WTC11 (cell line): ENCODE results near the gene SH3GL1. TPM values are rescaled to one million over a fixed set of nuclear protein-coding genes. Genes with fewer than 3 reads are reported as not detected.

Experiments used
- ATAC-seq: fragments of 200-7000 bp; cut with Tn5 transposase; 2 replicates; pipeline ENCODE4 v1.10.0; 2021; ENCODE audit warnings: mild to moderate bottlenecking, moderate library complexity
- CTCF ChIA-PET: fragments of 300-600 bp; sonication (Branson Sonifier 250); formaldehyde crosslinking; loops from one replicate; lab custom pipeline; 2021; ENCODE audit warnings: antibody characterized with exemption; lab: Charles Lee
- POLR2A ChIA-PET: fragments of 350-600 bp; sonication (Branson Sonifier 250); formaldehyde crosslinking; loops from one replicate; lab custom pipeline; 2021; ENCODE audit warnings: antibody characterized with exemption; lab: Charles Lee
- DNase-seq: peaks from one replicate; pipeline ENCODE4 v3.0.0; 2021; ENCODE audit warnings: low spot score
- H3K27ac Mint-ChIP-seq: 2 replicates; pipeline ENCODE4 v1.8.0; 2021; ENCODE audit warnings: mixed read lengths
- H3K27me3 Mint-ChIP-seq: 2 replicates; pipeline ENCODE4 v1.8.0; 2021; ENCODE audit warnings: low read depth, mild to moderate bottlenecking, moderate library complexity, mixed read lengths
- H3K36me3 Mint-ChIP-seq: 2 replicates; pipeline ENCODE4 v1.8.0; 2021; ENCODE audit warnings: mixed read lengths
- H3K4me1 Mint-ChIP-seq: 2 replicates; pipeline ENCODE4 v1.8.0; 2022; ENCODE audit warnings: mixed read lengths
- H3K4me3 Mint-ChIP-seq: 2 replicates; pipeline ENCODE4 v1.8.0; 2021; ENCODE audit warnings: mild to moderate bottlenecking, moderate library complexity, mixed read lengths
- H3K9me3 Mint-ChIP-seq: 2 replicates; pipeline ENCODE4 v1.8.0; 2021; ENCODE audit warnings: mixed read lengths
- CBFB ChIP-seq: sonication (generic); formaldehyde crosslinking; IDR thresholded peaks from 2 replicates; pipeline ENCODE4 v1.8.1; 2022; ENCODE audit warnings: mild to moderate bottlenecking, low read depth, missing genetic modification reagents
- ETV6 ChIP-seq: sonication (generic); formaldehyde crosslinking; IDR thresholded peaks from 2 replicates; pipeline ENCODE4 v1.8.1; 2022; ENCODE audit warnings: mild to moderate bottlenecking, missing genetic modification reagents
- GTF2I ChIP-seq: fragments of 250-450 bp; sonication (Bioruptor Pico); conservative IDR thresholded peaks from 2 replicates; pipeline ENCODE4 v1.4.0; 2021; ENCODE audit warnings: mild to moderate bottlenecking
- KAT7 ChIP-seq: sonication (generic); formaldehyde crosslinking; IDR thresholded peaks from 2 replicates; pipeline ENCODE4 v1.8.1; 2023; ENCODE audit warnings: missing genetic modification reagents, mild to moderate bottlenecking, borderline replicate concordance
- MYBL2 ChIP-seq: sonication (generic); formaldehyde crosslinking; IDR thresholded peaks from 2 replicates; pipeline ENCODE4 v1.8.1; 2023; ENCODE audit warnings: mild to moderate bottlenecking, moderate library complexity, missing genetic modification reagents
- NFYB ChIP-seq: sonication (generic); formaldehyde crosslinking; conservative IDR thresholded peaks from 2 replicates; pipeline ENCODE4 v1.8.0; 2022; ENCODE audit warnings: low read depth, missing genetic modification reagents
- NR1H2 ChIP-seq: sonication (generic); formaldehyde crosslinking; IDR thresholded peaks from 2 replicates; pipeline ENCODE4 v1.9.0; 2021; ENCODE audit warnings: mild to moderate bottlenecking, moderate library complexity, missing genetic modification reagents
- SMAD4 ChIP-seq: sonication (generic); formaldehyde crosslinking; IDR thresholded peaks from 2 replicates; pipeline ENCODE4 v1.8.0; 2022; ENCODE audit warnings: mild to moderate bottlenecking, missing genetic modification reagents
- TCF7 ChIP-seq: sonication (generic); formaldehyde crosslinking; IDR thresholded peaks from 2 replicates; pipeline ENCODE4 v1.8.0; 2022; ENCODE audit warnings: mild to moderate bottlenecking, low read depth, missing genetic modification reagents, moderate library complexity
- ZBTB21 ChIP-seq: sonication (generic); formaldehyde crosslinking; IDR thresholded peaks from 2 replicates; pipeline ENCODE4 v1.8.1; 2023; ENCODE audit warnings: mild to moderate bottlenecking, missing genetic modification reagents, borderline replicate concordance
- ZNF121 ChIP-seq: sonication (generic); formaldehyde crosslinking; IDR thresholded peaks from 2 replicates; pipeline ENCODE4 v1.8.0; 2023; ENCODE audit warnings: missing genetic modification reagents
- ZNF219 ChIP-seq: sonication (generic); formaldehyde crosslinking; IDR thresholded peaks from 2 replicates; pipeline ENCODE4 v1.8.0; 2023; ENCODE audit warnings: missing genetic modification reagents, mild to moderate bottlenecking, borderline replicate concordance
- total RNA-seq: library from RNA; stranded (reverse); gene quantifications from 3 replicates; pipeline ENCODE4 v1.2.3, GENCODE V29; 2021
- TF ChIP-seq, protein P1 (sequence below): sonication (generic); formaldehyde crosslinking; IDR thresholded peaks from 2 replicates; pipeline ENCODE4 v1.8.0; 2022; ENCODE audit warnings: missing genetic modification reagents
- TF ChIP-seq, protein P2 (sequence below): fragments of 250-450 bp; sonication (Bioruptor Pico); IDR thresholded peaks from 2 replicates; pipeline ENCODE4 v1.9.0; 2021; ENCODE audit warnings: moderate library complexity, mild to moderate bottlenecking, inconsistent platforms, borderline replicate concordance
- TF ChIP-seq, protein P3 (sequence below): sonication (generic); formaldehyde crosslinking; IDR thresholded peaks from 2 replicates; pipeline ENCODE4 v1.8.1; 2022; ENCODE audit warnings: low read depth, missing genetic modification reagents, borderline replicate concordance
- TF ChIP-seq, protein P4 (sequence below): fragments of 250-450 bp; sonication (Bioruptor Pico); IDR thresholded peaks from 2 replicates; pipeline ENCODE4 v1.8.0; 2021; ENCODE audit warnings: mild to moderate bottlenecking

SH3GL1 gene
- total RNA-seq, 1 experiment from 2014 or later = 109 TPM

DNA sequence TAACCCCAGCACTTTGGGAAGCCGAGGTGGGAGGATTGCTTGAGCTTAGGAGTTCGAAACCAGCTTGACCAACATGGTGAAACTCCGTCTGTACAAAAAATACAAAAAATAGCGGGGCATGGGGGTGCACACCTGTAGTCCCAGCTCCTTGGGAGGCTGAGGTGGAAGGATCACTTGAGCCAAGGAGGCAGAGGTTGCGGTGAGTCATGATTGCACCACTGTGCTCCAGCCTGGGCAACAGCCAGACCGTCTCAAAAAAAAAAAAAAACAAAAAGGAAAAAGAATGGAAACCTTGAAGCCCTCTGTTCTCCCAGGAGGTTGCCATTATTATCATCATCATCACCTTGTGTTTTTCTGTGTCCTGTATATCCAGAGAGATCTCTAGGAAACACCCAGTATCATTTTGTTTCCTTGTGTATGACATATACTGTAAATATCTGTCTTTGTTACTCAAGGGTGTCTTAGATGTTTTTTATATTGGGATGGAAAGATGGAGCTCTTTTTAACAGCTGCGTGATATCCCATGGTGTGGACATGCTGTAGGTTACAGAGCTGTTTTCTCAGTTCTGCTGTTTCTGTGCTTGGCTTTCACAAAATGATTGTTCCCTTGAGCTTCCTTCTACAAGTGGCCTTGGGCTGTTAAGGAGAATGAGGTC is 13.9 kb upstream of the SH3GL1 start (continued):
- TF ChIP-seq, protein P1, sequence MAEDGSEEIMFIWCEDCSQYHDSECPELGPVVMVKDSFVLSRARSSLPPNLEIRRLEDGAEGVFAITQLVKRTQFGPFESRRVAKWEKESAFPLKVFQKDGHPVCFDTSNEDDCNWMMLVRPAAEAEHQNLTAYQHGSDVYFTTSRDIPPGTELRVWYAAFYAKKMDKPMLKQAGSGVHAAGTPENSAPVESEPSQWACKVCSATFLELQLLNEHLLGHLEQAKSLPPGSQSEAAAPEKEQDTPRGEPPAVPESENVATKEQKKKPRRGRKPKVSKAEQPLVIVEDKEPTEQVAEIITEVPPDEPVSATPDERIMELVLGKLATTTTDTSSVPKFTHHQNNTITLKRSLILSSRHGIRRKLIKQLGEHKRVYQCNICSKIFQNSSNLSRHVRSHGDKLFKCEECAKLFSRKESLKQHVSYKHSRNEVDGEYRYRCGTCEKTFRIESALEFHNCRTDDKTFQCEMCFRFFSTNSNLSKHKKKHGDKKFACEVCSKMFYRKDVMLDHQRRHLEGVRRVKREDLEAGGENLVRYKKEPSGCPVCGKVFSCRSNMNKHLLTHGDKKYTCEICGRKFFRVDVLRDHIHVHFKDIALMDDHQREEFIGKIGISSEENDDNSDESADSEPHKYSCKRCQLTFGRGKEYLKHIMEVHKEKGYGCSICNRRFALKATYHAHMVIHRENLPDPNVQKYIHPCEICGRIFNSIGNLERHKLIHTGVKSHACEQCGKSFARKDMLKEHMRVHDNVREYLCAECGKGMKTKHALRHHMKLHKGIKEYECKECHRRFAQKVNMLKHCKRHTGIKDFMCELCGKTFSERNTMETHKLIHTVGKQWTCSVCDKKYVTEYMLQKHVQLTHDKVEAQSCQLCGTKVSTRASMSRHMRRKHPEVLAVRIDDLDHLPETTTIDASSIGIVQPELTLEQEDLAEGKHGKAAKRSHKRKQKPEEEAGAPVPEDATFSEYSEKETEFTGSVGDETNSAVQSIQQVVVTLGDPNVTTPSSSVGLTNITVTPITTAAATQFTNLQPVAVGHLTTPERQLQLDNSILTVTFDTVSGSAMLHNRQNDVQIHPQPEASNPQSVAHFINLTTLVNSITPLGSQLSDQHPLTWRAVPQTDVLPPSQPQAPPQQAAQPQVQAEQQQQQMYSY (CRISPR knock-in tag) = no peak
- TF ChIP-seq CBFB (CRISPR knock-in tag) (no peak), NFYB (CRISPR knock-in tag) (no peak), MYBL2 (CRISPR knock-in tag) (no peak), ETV6 (no peak), SMAD4 (CRISPR knock-in tag) (no peak)
- TF ChIP-seq, protein P2, sequence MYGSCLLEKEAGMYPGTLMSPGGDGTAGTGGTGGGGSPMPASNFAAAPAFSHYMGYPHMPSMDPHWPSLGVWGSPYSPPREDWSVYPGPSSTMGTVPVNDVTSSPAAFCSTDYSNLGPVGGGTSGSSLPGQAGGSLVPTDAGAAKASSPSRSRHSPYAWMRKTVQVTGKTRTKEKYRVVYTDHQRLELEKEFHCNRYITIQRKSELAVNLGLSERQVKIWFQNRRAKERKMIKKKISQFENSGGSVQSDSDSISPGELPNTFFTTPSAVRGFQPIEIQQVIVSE (CRISPR knock-in tag) = no peak
- TF ChIP-seq, all 79 proteins: peak for 0

DNA sequence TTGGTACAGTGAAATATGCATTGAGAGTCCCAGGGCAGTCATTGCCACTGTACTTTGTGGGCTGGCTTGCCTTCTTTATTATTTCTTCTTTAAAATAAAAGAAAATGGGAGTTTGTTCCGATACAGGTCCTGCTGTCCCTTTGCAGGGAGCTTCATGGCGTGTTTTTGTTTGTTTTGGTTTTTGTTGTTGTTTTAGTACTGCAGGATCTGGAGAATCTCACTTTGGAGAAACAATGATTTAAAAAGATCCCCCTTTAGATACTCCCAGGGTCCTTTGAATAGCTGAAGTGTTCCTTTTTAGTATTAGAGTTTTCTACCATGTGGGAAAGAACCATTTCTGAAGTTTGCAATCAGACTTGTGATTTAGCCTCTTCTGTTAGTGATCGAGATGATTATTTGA is 13.2 kb upstream of the SH3GL1 start:
- H3K27ac Mint-ChIP-seq = peak overlapping the region; percentile 90
- no peak for ATAC-seq
- H3K4me1 Mint-ChIP-seq = peaks cover 61% of the 10 kb centered on the region
- no peaks in the 10 kb centered on the region for H3K9me3 Mint-ChIP-seq
- TF ChIP-seq NR1H2 (CRISPR knock-in tag) (no peak), TCF7 (CRISPR knock-in tag) (no peak), ZBTB21 (CRISPR knock-in tag) (no peak), NFYB (CRISPR knock-in tag) (no peak), KAT7 (no peak), ETV6 (no peak), ZNF121 (CRISPR knock-in tag) (no peak), ZNF219 (CRISPR knock-in tag) (no peak), GTF2I (no peak)
- TF ChIP-seq, protein P3, sequence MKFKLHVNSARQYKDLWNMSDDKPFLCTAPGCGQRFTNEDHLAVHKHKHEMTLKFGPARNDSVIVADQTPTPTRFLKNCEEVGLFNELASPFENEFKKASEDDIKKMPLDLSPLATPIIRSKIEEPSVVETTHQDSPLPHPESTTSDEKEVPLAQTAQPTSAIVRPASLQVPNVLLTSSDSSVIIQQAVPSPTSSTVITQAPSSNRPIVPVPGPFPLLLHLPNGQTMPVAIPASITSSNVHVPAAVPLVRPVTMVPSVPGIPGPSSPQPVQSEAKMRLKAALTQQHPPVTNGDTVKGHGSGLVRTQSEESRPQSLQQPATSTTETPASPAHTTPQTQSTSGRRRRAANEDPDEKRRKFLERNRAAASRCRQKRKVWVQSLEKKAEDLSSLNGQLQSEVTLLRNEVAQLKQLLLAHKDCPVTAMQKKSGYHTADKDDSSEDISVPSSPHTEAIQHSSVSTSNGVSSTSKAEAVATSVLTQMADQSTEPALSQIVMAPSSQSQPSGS = no peak
- TF ChIP-seq, protein P4, sequence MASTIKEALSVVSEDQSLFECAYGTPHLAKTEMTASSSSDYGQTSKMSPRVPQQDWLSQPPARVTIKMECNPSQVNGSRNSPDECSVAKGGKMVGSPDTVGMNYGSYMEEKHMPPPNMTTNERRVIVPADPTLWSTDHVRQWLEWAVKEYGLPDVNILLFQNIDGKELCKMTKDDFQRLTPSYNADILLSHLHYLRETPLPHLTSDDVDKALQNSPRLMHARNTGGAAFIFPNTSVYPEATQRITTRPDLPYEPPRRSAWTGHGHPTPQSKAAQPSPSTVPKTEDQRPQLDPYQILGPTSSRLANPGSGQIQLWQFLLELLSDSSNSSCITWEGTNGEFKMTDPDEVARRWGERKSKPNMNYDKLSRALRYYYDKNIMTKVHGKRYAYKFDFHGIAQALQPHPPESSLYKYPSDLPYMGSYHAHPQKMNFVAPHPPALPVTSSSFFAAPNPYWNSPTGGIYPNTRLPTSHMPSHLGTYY (CRISPR knock-in tag) = no peak
- TF ChIP-seq, all 79 proteins: peak for 0
- ChIA-PET POLR2A (interaction anchor here (1.3 kb wide), 1 partner anchor 12 kb away, joined by 3 read pairs; the partner anchor contains the start of gene CHAF1A), CTCF (interaction anchor here (0.7 to 2.7 kb wide), 4 partner anchors 13 to 460 kb away, joined by 3 to 10 read pairs (median 7); no protein-coding TSS in a partner anchor)
- Mint-ChIP-seq H3K4me3 (peak overlapping the region; percentile 17; the same call in 1 of the 2 replicates), H3K36me3 (peaks cover 66% of the 10 kb centered on the region), H3K27me3 (no peaks in the 10 kb centered on the region)
- no peak for DNase-seq
